ENCODE data around the gene CPHXL2. TPM values are rescaled to one million over a fixed set of nuclear protein-coding genes. Genes with fewer than 3 reads are reported as not detected.

Gene CPHXL2
- total and polyA plus RNA-seq, 7 donors, result not detected

DNA sequence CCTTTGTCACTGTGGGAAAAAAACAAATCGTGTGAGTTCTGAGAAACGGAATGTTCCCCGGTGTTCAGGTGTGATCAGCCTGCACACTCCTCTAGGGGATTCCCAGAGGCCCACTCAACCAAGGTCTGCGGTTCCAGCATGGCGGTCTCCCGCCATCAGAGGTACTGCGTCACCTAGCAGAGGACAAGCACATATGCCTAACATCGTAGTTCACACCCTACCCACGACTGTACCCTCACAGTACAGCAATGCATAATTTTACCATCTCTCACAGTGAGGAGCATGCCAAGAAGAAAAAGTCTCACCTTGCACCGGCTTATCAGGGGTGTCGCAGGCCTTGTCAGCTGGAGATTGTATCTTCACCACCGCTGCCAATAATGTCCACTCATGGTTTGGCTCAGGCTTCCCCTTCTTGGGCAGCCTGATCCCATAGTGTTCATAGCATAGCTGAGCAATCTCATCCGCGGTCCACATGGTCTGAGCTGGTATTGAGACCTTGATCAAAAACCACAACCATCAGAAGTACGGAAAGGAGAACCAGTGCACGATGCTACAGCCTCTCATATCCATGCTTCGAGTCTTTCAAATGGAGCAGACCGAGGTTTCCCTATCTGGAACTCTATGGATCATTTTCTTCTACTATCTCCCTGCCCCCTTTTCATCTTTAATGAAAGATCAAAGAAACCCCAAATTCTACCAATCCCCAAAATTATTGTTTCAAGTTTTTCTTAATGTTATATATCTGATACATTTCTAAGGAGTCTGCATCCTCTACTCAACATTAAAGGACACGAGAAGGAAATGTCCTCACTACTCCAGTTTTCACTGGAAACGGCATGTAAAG, 56.3 kb downstream of the CPHXL2 start:
- no peak overlapping the region for H3K27ac ChIP-seq
- no peak for DNase-seq
- no peak for TF ChIP-seq POLR2A (IDR thresholded peaks at IDR 0.05)
- TF ChIP-seq POLR2AphosphoS5 (IDR thresholded peaks at IDR 0.05), result no peak
- TF ChIP-seq, protein P1, sequence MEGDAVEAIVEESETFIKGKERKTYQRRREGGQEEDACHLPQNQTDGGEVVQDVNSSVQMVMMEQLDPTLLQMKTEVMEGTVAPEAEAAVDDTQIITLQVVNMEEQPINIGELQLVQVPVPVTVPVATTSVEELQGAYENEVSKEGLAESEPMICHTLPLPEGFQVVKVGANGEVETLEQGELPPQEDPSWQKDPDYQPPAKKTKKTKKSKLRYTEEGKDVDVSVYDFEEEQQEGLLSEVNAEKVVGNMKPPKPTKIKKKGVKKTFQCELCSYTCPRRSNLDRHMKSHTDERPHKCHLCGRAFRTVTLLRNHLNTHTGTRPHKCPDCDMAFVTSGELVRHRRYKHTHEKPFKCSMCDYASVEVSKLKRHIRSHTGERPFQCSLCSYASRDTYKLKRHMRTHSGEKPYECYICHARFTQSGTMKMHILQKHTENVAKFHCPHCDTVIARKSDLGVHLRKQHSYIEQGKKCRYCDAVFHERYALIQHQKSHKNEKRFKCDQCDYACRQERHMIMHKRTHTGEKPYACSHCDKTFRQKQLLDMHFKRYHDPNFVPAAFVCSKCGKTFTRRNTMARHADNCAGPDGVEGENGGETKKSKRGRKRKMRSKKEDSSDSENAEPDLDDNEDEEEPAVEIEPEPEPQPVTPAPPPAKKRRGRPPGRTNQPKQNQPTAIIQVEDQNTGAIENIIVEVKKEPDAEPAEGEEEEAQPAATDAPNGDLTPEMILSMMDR (IDR thresholded peaks at IDR 0.05), result no peak
- no peak for TF ChIP-seq EP300 (IDR thresholded peaks at IDR 0.05)
- intact Hi-C loops (cut with DNase I), result no loop called here
- no peaks in the 10 kb centered on the region for H3K9me3 ChIP-seq
- no peak overlapping the region for H3K4me3 ChIP-seq
- no peaks in the 10 kb centered on the region for H3K27me3 ChIP-seq
- WGBS, 2 donors, result 86 to 89% methylated on average over 20 of the region's 20 CpGs
- H3K36me3 ChIP-seq, result peaks cover 0 to 50% (median 15%) of the 10 kb centered on the region in 4 donors
- H3K4me1 ChIP-seq, result peaks cover 0 to 20% (median 15%) of the 10 kb centered on the region in 4 donors

DNA sequence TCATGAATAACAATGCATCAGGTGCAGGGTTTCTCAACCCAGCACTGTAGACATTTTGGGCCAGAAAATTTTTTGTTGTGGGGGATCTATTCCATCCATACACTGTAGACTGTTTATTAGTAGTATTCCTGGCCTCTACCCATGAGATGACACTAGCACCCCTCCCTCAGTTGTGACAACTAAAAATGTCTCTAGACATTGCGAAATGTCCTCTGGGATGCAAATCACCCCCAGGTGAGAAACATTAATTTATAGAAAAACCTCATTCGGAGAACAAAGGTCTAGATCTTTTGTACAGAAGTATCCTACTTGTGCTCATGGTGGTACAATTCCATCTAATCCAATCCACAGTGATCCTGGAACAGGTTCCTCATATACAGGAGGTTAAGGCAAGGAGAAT, 58.0 kb downstream of the CPHXL2 start:
- H3K36me3 ChIP-seq, result peaks cover 5 to 65% (median 22%) of the 10 kb centered on the region in 4 donors

DNA sequence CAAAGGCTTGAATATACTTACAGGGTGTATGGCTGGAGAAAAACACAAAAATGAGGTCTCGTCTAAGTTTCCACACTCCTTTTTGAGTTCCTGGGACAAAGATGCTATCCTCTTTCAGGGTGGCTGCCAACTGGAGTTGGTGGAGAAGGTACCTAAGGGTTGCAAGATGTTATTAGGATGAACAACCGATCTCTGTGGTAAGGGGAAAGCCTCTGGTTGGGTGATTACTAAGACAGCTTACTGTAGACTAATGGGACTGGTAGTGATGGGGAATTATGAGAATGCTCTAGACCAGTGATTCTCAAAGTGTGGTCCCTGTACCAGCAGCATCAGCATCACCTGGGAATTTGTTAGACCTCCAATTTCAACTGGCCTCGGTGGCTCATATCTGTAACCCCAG, 59.7 kb downstream of the CPHXL2 start:
- TF ChIP-seq POLR2A (IDR thresholded peaks at IDR 0.05), result no peak
- TF ChIP-seq, protein P1 (IDR thresholded peaks at IDR 0.05), result no peak
- no peak for TF ChIP-seq EP300 (IDR thresholded peaks at IDR 0.05)
- no peak for TF ChIP-seq POLR2AphosphoS5 (IDR thresholded peaks at IDR 0.05)
- Histone ChIP-seq H3K36me3 (peaks cover 9 to 82% (median 34%) of the 10 kb centered on the region in 4 donors), H3K4me1 (peaks cover 0 to 16% (median 8%) of the 10 kb centered on the region in 4 donors), H3K9me3 (no peaks in the 10 kb centered on the region), H3K4me3 (no peak overlapping the region), H3K27ac (no peak overlapping the region), H3K27me3 (no peaks in the 10 kb centered on the region)
- 89 to 90% methylated on average over 3 of the region's 3 CpGs for WGBS, 2 donors
- intact Hi-C loops (cut with DNase I), result no loop called here
- DNase-seq, result no peak

More for the DNA sequence above, 58.0 kb downstream of the CPHXL2 start:
- no peak overlapping the region for H3K27ac ChIP-seq
- 95 to 96% methylated on average over 2 of the region's 2 CpGs for WGBS, 2 donors
- no peak for DNase-seq
- H3K9me3 ChIP-seq, result no peaks in the 10 kb centered on the region
- no peak overlapping the region for H3K4me3 ChIP-seq
- no peak for TF ChIP-seq EP300 (IDR thresholded peaks at IDR 0.05)
- intact Hi-C loops (cut with DNase I), result no loop called here
- H3K4me1 ChIP-seq, result peaks cover 0 to 20% (median 15%) of the 10 kb centered on the region in 4 donors
- no peaks in the 10 kb centered on the region for H3K27me3 ChIP-seq

DNA sequence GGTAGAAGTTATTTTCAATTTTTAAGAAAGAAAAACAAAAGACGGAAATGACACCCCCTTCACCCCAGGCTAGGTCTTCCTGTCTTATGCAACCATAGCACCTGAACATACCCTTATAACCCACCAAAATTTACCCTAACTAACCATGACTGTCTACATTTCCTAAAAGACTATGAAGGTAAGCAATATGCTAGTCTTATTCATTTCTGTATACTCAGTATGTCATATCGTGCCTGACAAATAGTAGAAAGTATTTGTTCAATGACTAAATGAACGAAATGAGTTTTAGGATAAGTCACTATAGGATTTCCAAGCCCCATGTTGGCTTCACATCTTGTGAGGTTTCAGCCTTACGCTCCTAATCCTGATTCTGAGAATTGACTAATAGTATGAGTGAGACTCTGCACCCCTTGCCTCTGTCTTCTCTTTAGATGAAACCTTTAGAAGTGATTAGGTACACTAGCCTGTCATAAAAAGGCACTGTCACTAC, 60.2 kb downstream of the CPHXL2 start:
- intact Hi-C loops (cut with DNase I), result no loop called here
- WGBS, 2 donors, result 85 to 91% methylated on average over 4 of the region's 4 CpGs
- peaks cover 15 to 87% (median 37%) of the 10 kb centered on the region in 4 donors for H3K36me3 ChIP-seq
- peaks cover 0 to 10% (median 2%) of the 10 kb centered on the region in 4 donors for H3K4me1 ChIP-seq
- no peak overlapping the region for H3K27ac ChIP-seq
- no peak for DNase-seq
- TF ChIP-seq EP300 (IDR thresholded peaks at IDR 0.05), result no peak
- TF ChIP-seq, protein P1 (IDR thresholded peaks at IDR 0.05), result no peak
- no peak for TF ChIP-seq POLR2AphosphoS5 (IDR thresholded peaks at IDR 0.05)
- TF ChIP-seq POLR2A (IDR thresholded peaks at IDR 0.05), result no peak
- no peaks in the 10 kb centered on the region for H3K27me3 ChIP-seq
- no peaks in the 10 kb centered on the region for H3K9me3 ChIP-seq
- H3K4me3 ChIP-seq, result no peak overlapping the region

DNA sequence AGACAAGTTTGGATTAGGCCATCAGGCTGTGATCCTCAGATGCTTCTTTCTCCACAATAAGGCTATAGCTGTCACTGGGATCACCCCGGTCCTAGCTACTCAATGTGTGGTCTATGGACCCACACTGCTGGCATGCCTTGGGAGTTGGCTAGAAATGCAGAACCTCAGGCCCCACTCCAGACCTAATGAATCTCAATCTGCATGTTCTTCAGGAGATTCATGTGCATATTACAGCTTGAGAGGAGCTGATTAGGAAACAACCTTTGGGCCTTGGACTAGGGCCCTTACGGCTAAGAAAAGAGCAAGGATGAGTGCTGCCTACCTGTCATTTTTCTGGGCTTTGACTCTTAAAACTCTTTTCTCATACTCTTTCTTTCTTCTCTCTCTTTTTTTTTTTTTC, 61.2 kb downstream of the CPHXL2 start:
- H3K36me3 ChIP-seq, result peaks cover 17 to 96% (median 38%) of the 10 kb centered on the region in 4 donors
- TF ChIP-seq, protein P1 (IDR thresholded peaks at IDR 0.05), result no peak
- no peak for TF ChIP-seq EP300 (IDR thresholded peaks at IDR 0.05)
- no peak for TF ChIP-seq POLR2AphosphoS5 (IDR thresholded peaks at IDR 0.05)
- TF ChIP-seq POLR2A (IDR thresholded peaks at IDR 0.05), result no peak
- no peaks in the 10 kb centered on the region for H3K27me3 ChIP-seq
- no peak for DNase-seq
- peaks cover 0 to under 1% (median 0%) of the 10 kb centered on the region in 4 donors for H3K4me1 ChIP-seq
- H3K9me3 ChIP-seq, result no peaks in the 10 kb centered on the region
- intact Hi-C loops (cut with DNase I), result no loop called here
- H3K27ac ChIP-seq, result no peak overlapping the region
- H3K4me3 ChIP-seq, result no peak overlapping the region
- 96 to 97% methylated on average over 2 of the region's 2 CpGs for WGBS, 2 donors

All from sigmoid colon (tissue), 7 donors.